ENCODE measurements around the gene GPR135. TPM values are rescaled to one million over a fixed set of nuclear protein-coding genes. Genes with fewer than 3 reads are reported as not detected.
"Not testable (repeated sequence)": the region's sequence is repeated elsewhere in the genome, so short reads cannot be mapped to it uniquely, and the experiment has no call there.

GPR135 gene
- polyA plus RNA-seq, 3 donors: 0.43 to 1.3 (median 0.79) TPM

- no peak overlapping the region for H3K27ac ChIP-seq (ENCODE audit: low read depth, low read length)
- 92 to 98% (median 95%) methylated on average over 2 of the region's 2 CpGs for WGBS, 3 donors
These were observed 16.2 kb upstream of the GPR135 start for GRCh38 chr14:59481407-59481806.

DNA sequence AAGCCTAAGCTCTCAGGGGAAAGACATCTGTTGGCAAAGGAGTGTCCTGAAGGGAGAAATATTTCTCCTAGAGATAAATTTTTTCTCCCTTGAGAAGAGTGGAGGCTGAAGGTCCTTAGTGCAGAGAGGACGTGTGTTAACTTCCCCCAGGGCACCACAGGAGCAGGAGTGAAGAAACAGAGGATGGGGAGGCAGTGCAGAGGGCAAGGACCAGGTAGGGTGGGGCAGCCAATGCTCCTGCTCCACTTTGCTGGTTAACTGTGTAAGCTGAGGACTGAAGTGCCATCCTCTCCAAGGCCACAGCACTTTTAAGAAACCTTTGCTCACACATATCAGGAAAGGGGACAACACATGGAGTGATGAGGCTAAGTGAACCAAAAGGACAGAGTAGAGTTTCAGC lies 15.0 kb upstream of the GPR135 start:
- H3K27ac ChIP-seq (ENCODE audit: low read depth, low read length): no peak overlapping the region
- WGBS, 3 donors: 28 to 53% (median 36%) methylated on average over 1 of the region's 1 CpG

DNA sequence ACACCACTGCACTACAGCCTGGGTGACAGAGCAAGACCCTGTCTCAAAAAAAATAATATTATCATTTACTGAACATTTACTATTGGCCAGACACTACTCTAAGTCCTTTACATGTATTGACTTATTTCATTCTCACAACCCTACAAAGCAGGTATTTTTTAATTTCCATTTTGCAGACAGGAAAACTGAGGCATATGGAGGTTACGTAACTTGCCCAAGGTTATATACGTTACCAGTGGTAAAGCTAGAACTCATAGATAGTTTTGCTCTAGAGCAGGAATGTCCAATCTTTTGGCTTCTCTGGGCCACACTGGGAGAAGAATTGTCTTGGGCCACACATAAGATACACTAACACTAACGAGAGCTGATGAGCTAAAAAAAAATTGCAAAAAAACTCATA lies 13.4 kb upstream of the GPR135 start:
- 91 to 95% (median 94%) methylated on average over 3 of the region's 3 CpGs for WGBS, 3 donors
- H3K27ac ChIP-seq (ENCODE audit: low read depth, low read length): no peak overlapping the region

GRCh38 chr14:59475709-59476108 lies 10.5 kb upstream of the GPR135 start:
- no peak overlapping the region for H3K27ac ChIP-seq (ENCODE audit: low read depth, low read length)
- WGBS, 3 donors: 81 to 84% (median 81%) methylated on average over 1 of the region's 1 CpG

DNA sequence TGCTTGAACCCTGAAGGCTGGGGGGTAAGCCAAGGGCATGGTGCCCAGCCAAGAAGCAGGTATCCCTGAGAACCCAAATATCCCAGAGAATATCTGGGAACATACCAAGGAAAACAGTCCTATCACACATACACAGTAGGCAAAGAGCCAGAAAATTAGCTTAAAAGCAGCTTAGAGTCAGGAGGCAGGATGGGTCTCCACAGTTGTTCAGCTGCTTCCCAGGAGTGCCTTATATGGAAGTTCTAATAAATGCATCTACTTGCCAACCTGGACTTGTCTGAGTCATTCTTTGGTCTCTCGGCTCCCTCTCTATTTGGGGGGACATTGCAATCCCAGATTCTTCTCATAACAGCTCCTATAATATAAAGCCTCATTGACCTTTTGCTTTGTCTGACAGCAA lies 9.0 kb upstream of the GPR135 start:
- no peak overlapping the region for H3K27ac ChIP-seq (ENCODE audit: low read depth, low read length)

GRCh38 chr14:59464486-59465315 lies 479 bp downstream of the GPR135 start:
- no peak overlapping the region for H3K27ac ChIP-seq (ENCODE audit: low read depth, low read length)
- 0 to 1% (median 0%) methylated on average over 96 to 103 of the region's 105 CpGs for WGBS, 3 donors

More for the DNA sequence above, 9.0 kb upstream of the GPR135 start:
- WGBS, 3 donors: 45 to 91% (median 83%) methylated on average over 1 of the region's 1 CpG

DNA sequence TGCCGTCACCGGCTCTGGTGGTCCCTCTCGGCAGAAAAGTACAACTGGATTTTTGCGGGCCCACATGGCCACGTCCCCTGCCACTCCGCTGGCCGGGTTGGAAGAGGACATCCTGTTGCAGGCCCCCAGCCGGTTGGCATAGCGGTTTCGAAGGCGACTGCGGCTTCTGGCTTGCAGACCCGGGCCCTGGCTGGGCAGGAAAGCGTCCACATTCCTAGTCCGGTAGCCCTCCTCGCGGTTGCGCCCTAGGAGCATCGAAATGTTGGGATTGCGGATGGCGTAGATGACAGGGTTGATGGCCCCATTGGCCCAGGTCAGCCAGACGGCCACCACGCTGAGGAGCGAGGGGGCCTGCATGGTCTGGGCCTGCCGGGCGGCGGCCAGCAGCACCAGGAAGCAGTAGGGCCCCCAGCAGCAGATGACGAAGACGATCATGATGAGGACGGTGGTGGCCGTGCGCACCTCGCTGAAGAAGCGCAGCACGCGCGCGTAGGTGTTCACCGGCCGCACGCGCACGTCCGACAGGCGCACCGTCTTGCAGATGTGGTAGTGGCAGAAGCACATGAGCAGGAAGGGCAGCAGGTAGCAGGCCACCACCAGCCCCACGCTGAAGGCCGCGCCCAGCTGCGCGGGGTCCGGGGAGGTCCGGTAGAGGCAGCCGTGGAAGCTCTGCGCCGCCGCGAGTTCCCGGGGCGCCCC lies 1.2 kb downstream of the GPR135 start:
- WGBS, 3 donors: 36 to 42% (median 37%) methylated on average over 57 to 60 of the region's 60 CpGs
- no peak overlapping the region for H3K27ac ChIP-seq (ENCODE audit: low read depth, low read length)

DNA sequence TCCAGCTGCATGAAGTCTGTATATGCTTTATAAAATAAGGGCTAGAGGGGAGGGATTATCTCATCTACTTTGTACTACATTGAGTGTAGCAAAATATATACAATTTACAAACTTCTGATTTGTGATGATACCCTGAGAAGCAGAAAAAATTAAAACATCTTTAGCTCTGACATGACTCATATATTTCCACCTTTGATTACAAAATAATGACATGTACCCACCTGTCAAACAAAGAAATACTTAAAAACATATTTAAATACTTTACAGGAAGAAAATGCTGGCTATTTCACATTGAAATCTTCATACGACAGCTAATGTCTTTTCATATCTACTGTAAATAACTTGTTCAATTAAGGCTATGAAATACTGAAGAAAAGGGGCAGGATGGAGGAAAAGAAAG lies 3.3 kb downstream of the GPR135 start:
- WGBS, 3 donors: 89 to 95% (median 93%) methylated on average over 1 of the region's 1 CpG
- no peak overlapping the region for H3K27ac ChIP-seq (ENCODE audit: low read depth, low read length)

DNA sequence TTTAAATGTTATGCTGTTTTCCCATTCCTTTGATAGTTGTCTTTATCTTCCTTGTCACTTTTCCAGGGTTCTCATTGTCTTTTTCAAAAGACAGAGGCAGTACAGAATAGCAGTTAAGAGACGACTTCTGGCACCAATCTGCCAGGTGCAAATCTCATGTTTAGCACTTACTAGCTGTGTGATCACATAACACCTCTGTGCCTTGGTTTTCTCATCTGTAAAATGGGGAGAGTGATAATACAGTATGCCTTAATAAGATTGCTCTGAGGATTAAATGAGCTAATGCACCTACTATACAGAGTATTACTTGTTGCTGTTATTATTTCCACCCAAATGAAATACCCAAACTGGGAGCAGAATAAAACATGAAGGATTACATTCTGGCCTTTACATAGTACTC lies 4.8 kb downstream of the GPR135 start:
- 86 to 97% (median 90%) methylated on average over 1 of the region's 1 CpG for WGBS, 3 donors
- no peak overlapping the region for H3K27ac ChIP-seq (ENCODE audit: low read depth, low read length)

- 93 to 96% (median 95%) methylated on average over 2 of the region's 2 CpGs for WGBS, 3 donors
- H3K27ac ChIP-seq (ENCODE audit: low read depth, low read length): no peak overlapping the region
These were observed 6.7 kb downstream of the GPR135 start for GRCh38 chr14:59458486-59458885.

GRCh38 chr14:59455411-59455810 lies 9.8 kb downstream of the GPR135 start:
- WGBS, 3 donors: 76 to 88% (median 88%) methylated on average over 1 of the region's 1 CpG
- H3K27ac ChIP-seq (ENCODE audit: low read depth, low read length): no peak overlapping the region

GRCh38 chr14:59454139-59454538 lies 11.0 kb downstream of the GPR135 start:
- WGBS, 3 donors: 44 to 61% (median 46%) methylated on average over 2 of the region's 2 CpGs
- no peak overlapping the region for H3K27ac ChIP-seq (ENCODE audit: low read depth, low read length)

DNA sequence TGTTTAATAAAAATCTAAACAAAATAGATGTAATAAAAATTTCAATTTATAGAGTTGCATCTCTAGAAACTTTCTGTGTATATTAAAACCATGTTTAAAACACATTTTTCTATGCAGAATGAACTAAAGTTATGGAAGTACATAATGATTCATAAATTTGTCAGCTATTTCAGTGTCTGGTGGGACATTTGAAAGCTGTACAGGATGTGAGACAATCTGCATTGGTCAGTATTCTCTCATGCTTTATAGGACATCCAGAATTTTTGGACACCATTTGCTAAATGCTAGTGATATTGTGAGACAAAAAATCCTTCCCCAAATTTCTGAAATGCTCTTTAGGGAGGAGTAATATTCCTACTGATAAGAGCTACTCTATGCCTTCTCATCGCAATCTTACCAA lies 13.3 kb downstream of the GPR135 start:
- 91 to 97% (median 93%) methylated on average over 1 of the region's 1 CpG for whole genome bisulfite sequencing, 3 donors
- H3K27ac ChIP-seq (ENCODE audit: low read depth, low read length): no peak overlapping the region

- 96 to 99% (median 97%) methylated on average over 3 of the region's 3 CpGs for WGBS, 3 donors
- no peak overlapping the region for H3K27ac ChIP-seq (ENCODE audit: low read depth, low read length)
These were observed 14.5 kb downstream of the GPR135 start for GRCh38 chr14:59450716-59451115.

- WGBS, 3 donors: 63 to 96% (median 78%) methylated on average over 2 of the region's 2 CpGs
- H3K27ac ChIP-seq (ENCODE audit: low read depth, low read length): not testable (repeated sequence)
These were observed 16.5 kb downstream of the GPR135 start for GRCh38 chr14:59448673-59449072.

- H3K27ac ChIP-seq (ENCODE audit: low read depth, low read length): no peak overlapping the region
- WGBS, 3 donors: 37 to 68% (median 50%) methylated on average over 5 of the region's 5 CpGs
These were observed 25.8 kb downstream of the GPR135 start for GRCh38 chr14:59439256-59439965.

GRCh38 chr14:59438195-59438647 lies 27.0 kb downstream of the GPR135 start:
- no peak overlapping the region for H3K27ac ChIP-seq (ENCODE audit: low read depth, low read length)
- 79 to 97% (median 80%) methylated on average over 1 of the region's 1 CpG for WGBS, 3 donors

DNA sequence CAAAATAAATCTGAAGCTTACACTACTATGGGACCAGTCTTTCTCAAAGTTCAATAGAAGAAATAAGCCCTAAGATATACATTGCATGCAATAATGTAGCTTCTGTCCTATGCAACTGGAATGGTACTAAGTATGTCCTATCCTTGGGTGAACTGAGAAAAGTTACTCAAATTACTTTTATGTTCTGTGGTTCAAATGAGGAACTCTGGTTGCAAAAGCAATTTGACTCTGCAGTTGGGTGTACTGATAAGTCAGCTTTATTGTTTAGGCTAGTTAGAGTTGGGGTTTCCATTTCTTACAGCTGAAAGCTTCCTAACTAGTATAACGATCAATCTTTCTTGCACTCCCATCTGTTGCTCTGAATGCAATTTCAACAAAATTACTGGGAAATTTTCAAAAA lies 29.2 kb downstream of the GPR135 start:
- WGBS, 3 donors: 47 to 97% (median 68%) methylated on average over 1 of the region's 1 CpG
- no peak overlapping the region for H3K27ac ChIP-seq (ENCODE audit: low read depth, low read length)

DNA sequence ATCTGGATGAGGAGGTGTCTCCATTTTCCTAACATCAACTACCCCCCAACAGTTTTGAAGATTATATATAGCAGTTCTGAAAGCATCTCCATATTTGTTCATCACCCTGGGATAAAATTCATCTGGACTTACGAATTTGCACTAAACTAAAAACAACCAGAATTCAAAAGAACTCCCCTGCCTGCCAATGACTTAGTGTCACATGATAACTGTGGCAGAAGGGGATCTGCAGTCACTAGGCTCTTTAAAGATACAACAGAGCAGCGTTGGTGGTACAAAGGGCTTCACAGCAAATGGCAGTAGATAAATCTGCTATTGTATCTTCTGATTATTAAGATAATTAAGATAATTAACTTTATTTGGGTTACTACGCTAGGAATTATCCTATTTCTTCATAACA lies 30.1 kb downstream of the GPR135 start:
- H3K27ac ChIP-seq (ENCODE audit: low read depth, low read length): no peak overlapping the region
- WGBS, 3 donors: 82 to 87% (median 86%) methylated on average over 3 of the region's 3 CpGs

Data from adipose tissue (tissue), 3 donors.